GM18951 (cell line): ENCODE measurements around the gene SYDE1.
"Not testable (repeated sequence)": the region's sequence is repeated elsewhere in the genome, so short reads cannot be mapped to it uniquely, and the experiment has no call there.

Experiments
- POLR2A ChIP-seq: IDR thresholded peaks from 4 replicates; pipeline ENCODE4 v1.6.1; 2011; ENCODE audit warnings: mild to moderate bottlenecking; ENCODE audit not compliant: insufficient read length, insufficient read depth; ENCODE audit errors: extremely low read depth
- in situ Hi-C: fragments of 300-500 bp; cut with MboI; formaldehyde crosslinking; loops from one replicate; pipeline ENCODE4 v1.12.0; 2022; ENCODE audit warnings: low sequenced_read_pairs, mixed read lengths, inconsistent platforms; ENCODE audit not compliant: unreplicated experiment

SYDE1 gene

GRCh38 chr19:15107061-15108010 lies at the start of gene SYDE1:
SYDE1 (plus strand) TSS chr19:15107401; CDS start chr19:15107434, 33 bp downstream.
- no peak for TF ChIP-seq POLR2A
- in situ Hi-C loops, result no loop called here

GRCh38 chr19:15062036-15062435 lies 45.2 kb upstream of the SYDE1 start:
- in situ Hi-C loops, result no loop called here
- TF ChIP-seq POLR2A, result no peak

GRCh38 chr19:15070386-15070785 lies 36.8 kb upstream of the SYDE1 start:
- in situ Hi-C loops, result not testable (repeated sequence)

GRCh38 chr19:15072930-15073647 lies 34.1 kb upstream of the SYDE1 start:
- in situ Hi-C loops, result no loop called here
- no peak for TF ChIP-seq POLR2A

- no peak for TF ChIP-seq POLR2A
These were observed 32.8 kb upstream of the SYDE1 start for GRCh38 chr19:15074371-15074770.

GRCh38 chr19:15075806-15076205 lies 31.4 kb upstream of the SYDE1 start:
- no peak for TF ChIP-seq POLR2A
- in situ Hi-C loops, result no loop called here

More at GRCh38 chr19:15074371-15074770, 32.8 kb upstream of the SYDE1 start:
- in situ Hi-C loops, result no loop called here

- in situ Hi-C loops, result not testable (repeated sequence)
These were observed 27.2 kb upstream of the SYDE1 start for GRCh38 chr19:15080002-15080401.

GRCh38 chr19:15081911-15082310 lies 25.3 kb upstream of the SYDE1 start, which contains the start of gene OR1I1:
OR1I1 (plus strand) TSS chr19:15082211; CDS start chr19:15087066, 4,855 bp downstream.
- in situ Hi-C loops, result no loop called here
- TF ChIP-seq POLR2A, result no peak

- in situ Hi-C loops, result no loop called here
- no peak for TF ChIP-seq POLR2A
These were observed 20.0 kb upstream of the SYDE1 start for GRCh38 chr19:15087182-15087581.

- in situ Hi-C loops, result no loop called here
- no peak for TF ChIP-seq POLR2A
These were observed 15.1 kb upstream of the SYDE1 start for GRCh38 chr19:15091918-15092753.

GRCh38 chr19:15093001-15093400 lies 14.2 kb upstream of the SYDE1 start:
- no peak for TF ChIP-seq POLR2A
- in situ Hi-C loops, result no loop called here

GRCh38 chr19:15096223-15096622 lies 11.0 kb upstream of the SYDE1 start:
- in situ Hi-C loops, result no loop called here
- TF ChIP-seq POLR2A, result no peak

- in situ Hi-C loops, result not testable (repeated sequence)
These were observed 9.2 kb upstream of the SYDE1 start for GRCh38 chr19:15097980-15098379.

- no peak for TF ChIP-seq POLR2A
- in situ Hi-C loops, result no loop called here
These were observed 8.7 kb upstream of the SYDE1 start for GRCh38 chr19:15098460-15098859.
